ENCODE results near the gene MROH9.
"Not testable (repeated sequence)": the region's sequence is repeated elsewhere in the genome, so short reads cannot be mapped to it uniquely, and the experiment has no call there.

MROH9 gene

GRCh38 chr1:170935231-170935630 lies at the start of gene MROH9:
TSS of gene MROH9 (plus strand) at chr1:170935534. CDS start at chr1:170945557, 10,023 bp downstream.
- no peak for DNase-seq

GRCh38 chr1:170885551-170885950 lies 49.8 kb upstream of the MROH9 start:
- DNase-seq: no peak

- DNase-seq: no peak
Observed at GRCh38 chr1:170886460-170886859, 48.9 kb upstream of the MROH9 start.

GRCh38 chr1:170887726-170888125 lies 47.6 kb upstream of the MROH9 start:
- DNase-seq: no peak

- no peak for DNase-seq
Observed at GRCh38 chr1:170891872-170892271, 43.5 kb upstream of the MROH9 start.

- no peak for DNase-seq
Observed at GRCh38 chr1:170893655-170894297, 41.6 kb upstream of the MROH9 start.

GRCh38 chr1:170903961-170904360 lies 31.4 kb upstream of the MROH9 start:
- DNase-seq: no peak

GRCh38 chr1:170908942-170909341 lies 26.4 kb upstream of the MROH9 start:
- DNase-seq: no peak

- no peak for DNase-seq
Observed at GRCh38 chr1:170910273-170910672, 25.1 kb upstream of the MROH9 start.

GRCh38 chr1:170917373-170917772 lies 18.0 kb upstream of the MROH9 start:
- DNase-seq: no peak

- DNase-seq: not testable (repeated sequence)
Observed at GRCh38 chr1:170924656-170925055, 10.7 kb upstream of the MROH9 start.

- no peak for DNase-seq
Observed at GRCh38 chr1:170927955-170928840, 7.1 kb upstream of the MROH9 start.

- DNase-seq: no peak
Observed at GRCh38 chr1:170929412-170929834, 5.9 kb upstream of the MROH9 start.

- DNase-seq: peak; percentile 74
Observed at GRCh38 chr1:170929835-170930554, 5.3 kb upstream of the MROH9 start.

- no peak for DNase-seq
Observed at GRCh38 chr1:170931650-170932049, 3.7 kb upstream of the MROH9 start.

- DNase-seq: no peak
Observed at GRCh38 chr1:170932236-170932635, 3.1 kb upstream of the MROH9 start.

GRCh38 chr1:170938281-170938680 lies 2.9 kb downstream of the MROH9 start:
- DNase-seq: no peak

GRCh38 chr1:170939476-170939875 lies 4.1 kb downstream of the MROH9 start:
- DNase-seq: no peak

GRCh38 chr1:170951744-170952143 lies 16.4 kb downstream of the MROH9 start:
- not testable (repeated sequence) for DNase-seq

- DNase-seq: no peak
Observed at GRCh38 chr1:170959385-170959784, 24.1 kb downstream of the MROH9 start.

- DNase-seq: no peak
Observed at GRCh38 chr1:170964506-170964905, 29.2 kb downstream of the MROH9 start.

- peak; percentile 58 for DNase-seq
Observed at GRCh38 chr1:170967042-170967910, 31.9 kb downstream of the MROH9 start.

GRCh38 chr1:170970256-170970655 lies 34.9 kb downstream of the MROH9 start:
- DNase-seq: no peak

All from NCI-H187 treated with DMSO at 0.1 percent for 48 hours (cell line).